Astrocyte (in vitro differentiated cells and primary cell): ENCODE measurements around the gene KDM1A.

Experiments
- CTCF ChIP-seq: IDR thresholded peaks from 2 replicates; pipeline ENCODE4 v1.5.1; 2011; ENCODE audit warnings: low read depth, mild to moderate bottlenecking, inconsistent platforms, low read length, moderate library complexity; ENCODE audit not compliant: insufficient read depth
- EZH2 ChIP-seq: IDR thresholded peaks from 2 replicates; pipeline ENCODE4 v1.6.1; 2012; ENCODE audit warnings: mild to moderate bottlenecking, low read length, inconsistent platforms; ENCODE audit not compliant: insufficient read depth

GRCh38 chr1:23103001-23103889 is 84.0 kb downstream of the KDM1A start:
- TF ChIP-seq CTCF: no peak
- no peak for TF ChIP-seq EZH2
